Suppressor macrophage (primary cell): ENCODE data around the gene MRPL50.
"Not testable (repeated sequence)": the region's sequence is repeated elsewhere in the genome, so short reads cannot be mapped to it uniquely, and the experiment has no call there.

Source experiments
- DNase-seq, 4 experiments: peaks; one replicate each; pipeline ENCODE4 v3.0.0-alpha.2; 2020 to 2022

The MRPL50 gene

DNA sequence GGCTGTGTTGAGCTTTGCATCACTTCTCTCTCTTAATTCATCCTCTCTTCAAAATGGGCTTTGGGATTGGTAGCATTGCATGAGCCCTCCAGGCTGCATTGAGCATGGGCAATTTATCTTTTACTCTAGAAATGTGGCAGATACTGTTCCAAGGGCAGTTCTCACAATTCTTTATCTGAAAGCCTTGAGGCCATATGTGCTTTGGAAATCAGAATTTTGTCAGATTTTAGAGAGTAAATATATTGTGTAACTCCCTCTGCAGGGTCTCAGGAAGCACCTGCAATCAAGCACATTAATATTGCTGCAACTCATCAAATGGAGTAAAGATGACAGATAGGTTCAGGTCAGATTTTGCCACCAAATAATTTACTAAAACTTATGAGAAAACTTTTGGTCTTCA lies 19.6 kb upstream of the MRPL50 start:
- no peak for DNase-seq

DNA sequence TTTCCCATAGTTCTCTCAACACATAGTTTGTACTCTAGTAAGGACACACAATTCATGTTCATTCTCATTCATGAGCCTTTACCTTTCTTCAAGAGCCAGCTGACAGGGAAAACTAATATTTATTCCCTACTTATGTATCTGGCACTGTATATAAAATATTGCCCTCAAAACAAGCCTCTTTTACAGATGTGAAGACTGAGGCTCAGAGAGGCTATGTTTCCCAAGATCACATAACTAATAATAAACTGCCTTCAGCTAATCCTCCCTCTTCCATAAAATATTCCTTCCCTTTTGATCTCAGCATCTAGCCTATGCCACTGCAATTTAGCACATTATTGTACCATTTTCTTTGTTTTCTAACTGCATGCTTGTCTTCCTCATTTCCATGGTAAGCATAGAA lies 19.0 kb upstream of the MRPL50 start:
- no peak for DNase-seq

- DNase-seq = no peak
Measured at GRCh38 chr9:101415578-101415977, 17.2 kb upstream of the MRPL50 start.

DNA sequence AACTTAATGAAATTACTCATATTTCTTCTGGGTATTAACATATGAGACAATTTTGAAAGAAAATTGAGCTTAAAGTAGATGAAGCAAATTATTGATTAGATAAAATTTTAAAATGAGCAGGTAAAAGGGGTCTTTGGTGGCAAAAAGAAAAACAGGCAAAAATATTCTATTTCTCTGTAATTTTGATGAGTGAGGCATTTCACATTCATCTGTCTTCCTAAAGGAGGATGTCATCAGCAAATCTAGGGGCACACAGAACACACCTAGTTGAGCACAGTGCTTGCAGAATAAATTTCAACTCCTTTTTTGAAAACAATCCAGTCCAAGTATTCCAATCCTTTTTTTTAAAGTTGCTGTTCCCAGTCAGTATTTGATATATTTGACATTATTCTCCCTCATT lies 16.4 kb upstream of the MRPL50 start:
- no peak for DNase-seq

- peak in 1 of 4 experiments; percentile 16 for DNase-seq
Measured at GRCh38 chr9:101409079-101409477, 10.7 kb upstream of the MRPL50 start.

GRCh38 chr9:101408374-101409078 lies 10.1 kb upstream of the MRPL50 start:
- no peak for DNase-seq

DNA sequence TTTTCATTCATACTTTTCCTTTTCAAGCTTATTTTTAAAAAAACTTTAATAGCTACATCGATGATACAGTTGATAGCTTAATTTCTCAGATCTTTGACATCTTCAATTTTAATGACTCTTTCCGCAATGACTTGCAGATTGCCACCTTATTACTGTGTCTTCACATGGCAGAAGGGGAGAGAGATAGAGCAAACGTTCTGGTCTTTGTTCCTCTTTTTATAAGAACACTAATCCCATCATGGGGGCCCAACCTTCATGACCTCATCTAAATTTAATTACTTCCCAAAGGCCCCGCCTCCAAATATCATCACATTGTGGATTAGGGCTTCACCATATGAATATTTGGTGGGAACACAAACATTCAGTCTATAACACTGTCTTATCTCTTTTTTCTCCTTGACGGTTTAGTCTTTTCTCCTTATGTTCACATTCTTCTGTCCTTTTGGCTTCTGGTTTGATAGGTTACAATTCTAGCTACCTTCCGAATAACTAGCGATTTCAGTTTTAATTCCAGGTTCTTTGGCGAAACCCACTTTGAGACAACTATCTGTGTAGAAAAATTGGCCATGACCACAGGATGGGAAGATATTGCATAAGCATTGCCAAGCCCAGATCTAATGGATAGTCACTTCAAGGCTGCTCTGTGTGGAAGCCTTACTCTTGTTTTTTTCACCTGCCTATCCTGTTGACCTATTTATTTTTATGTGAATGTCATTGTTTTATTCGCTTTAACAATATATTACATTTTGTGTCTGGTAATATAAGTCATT lies 5.3 kb upstream of the MRPL50 start:
- DNase-seq = no peak

DNA sequence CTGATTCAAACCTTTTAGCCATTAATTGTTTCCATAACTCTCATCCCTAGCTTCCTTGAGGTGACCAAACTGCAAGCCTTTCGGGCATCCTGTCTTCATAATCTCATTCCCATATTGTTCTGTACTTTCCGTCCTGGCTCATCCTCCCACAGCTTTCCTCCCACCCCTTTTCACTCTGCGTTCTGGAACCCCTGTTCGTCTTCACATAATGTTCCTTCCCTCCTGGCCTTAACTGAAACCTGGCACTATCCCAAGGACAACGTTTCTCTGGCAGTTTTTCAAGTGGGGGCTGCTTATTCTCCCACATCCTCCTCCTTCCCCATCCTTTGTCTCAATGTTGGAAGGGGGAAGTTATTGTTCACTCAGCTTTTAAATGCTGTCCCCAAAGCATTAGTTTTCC lies 1.7 kb upstream of the MRPL50 start:
- DNase-seq = peak in 3 of 4 experiments; percentile 6 to 19 (median 13)

DNA sequence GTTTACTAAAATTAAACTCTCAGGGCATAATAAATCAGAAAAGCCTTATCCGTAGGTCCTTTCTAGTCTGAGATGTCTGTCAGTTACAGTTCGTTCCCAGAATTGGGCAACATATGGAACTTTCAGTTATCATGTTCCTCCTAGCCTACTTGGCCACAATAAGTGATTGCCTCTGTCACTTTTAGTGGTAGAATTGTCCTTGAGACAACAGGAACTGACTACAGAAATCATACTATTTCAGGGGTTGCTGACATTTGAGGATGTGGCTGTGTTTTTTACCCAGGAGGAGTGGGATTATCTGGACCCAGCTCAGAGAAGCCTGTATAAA lies 1.2 kb upstream of the MRPL50 start:
- peak; percentile 22 to 63 (median 51) for DNase-seq

DNA sequence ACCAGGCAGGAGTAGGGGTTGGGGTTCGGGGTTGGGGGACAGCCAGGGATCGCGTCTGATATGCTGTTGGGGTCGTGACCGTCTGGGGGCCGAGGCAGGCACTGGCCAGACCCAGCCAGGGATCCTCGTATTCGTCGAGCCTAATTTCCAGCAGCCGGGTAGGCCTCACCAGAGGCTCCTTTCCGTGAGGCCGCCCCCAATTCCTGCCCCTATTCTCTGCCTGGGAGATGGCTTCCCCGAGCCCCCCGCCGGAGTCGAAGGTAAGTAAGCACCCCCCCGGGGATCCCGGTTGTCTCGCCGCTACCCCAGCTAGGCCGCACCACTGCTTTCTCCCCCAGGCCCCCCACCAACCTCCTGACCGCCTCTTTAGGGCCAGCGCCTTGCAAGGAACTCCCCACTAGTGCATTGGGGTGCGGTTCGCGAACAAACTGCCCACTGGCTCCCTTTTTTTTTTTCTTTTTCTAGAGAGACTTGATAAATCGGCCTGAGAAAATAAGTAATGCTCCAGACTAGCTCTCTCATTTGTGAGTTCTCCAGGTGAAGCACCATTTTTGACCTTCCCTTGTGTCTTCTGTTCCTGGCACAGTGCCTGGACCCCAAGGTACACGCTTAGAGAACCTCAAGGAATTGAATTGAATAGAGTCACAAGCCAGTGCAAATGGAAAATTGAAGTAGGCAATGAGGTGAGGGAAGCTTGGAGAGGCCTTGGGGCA lies 668 bp upstream of the MRPL50 start:
- peak in 1 of 4 experiments; percentile 10 for DNase-seq

DNA sequence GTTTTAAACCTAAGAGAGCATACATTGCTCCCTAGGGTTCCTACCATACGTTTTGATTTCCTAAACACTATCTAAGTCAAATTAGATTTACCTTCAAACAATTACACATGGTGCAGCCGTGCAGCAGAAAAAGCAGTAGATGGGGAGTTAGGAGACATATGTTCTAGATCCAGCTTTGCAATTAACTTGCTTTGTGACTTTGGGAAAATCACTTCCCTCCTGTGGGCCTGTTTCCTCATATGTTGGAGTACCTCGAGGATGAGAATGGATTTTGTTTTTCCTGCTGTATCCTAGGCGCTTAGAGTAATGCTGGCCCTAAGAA lies 711 bp downstream of the MRPL50 start:
- peak; percentile 11 to 29 (median 22) for DNase-seq

GRCh38 chr9:101394687-101395086 lies 3.7 kb downstream of the MRPL50 start:
- DNase-seq = no peak

GRCh38 chr9:101393135-101393534 lies 5.3 kb downstream of the MRPL50 start:
- no peak for DNase-seq

- no peak for DNase-seq
Measured at GRCh38 chr9:101388507-101388993, 9.9 kb downstream of the MRPL50 start.

- peak; percentile 8 to 44 (median 20) for DNase-seq
Measured at GRCh38 chr9:101387871-101388506, 10.4 kb downstream of the MRPL50 start.

DNA sequence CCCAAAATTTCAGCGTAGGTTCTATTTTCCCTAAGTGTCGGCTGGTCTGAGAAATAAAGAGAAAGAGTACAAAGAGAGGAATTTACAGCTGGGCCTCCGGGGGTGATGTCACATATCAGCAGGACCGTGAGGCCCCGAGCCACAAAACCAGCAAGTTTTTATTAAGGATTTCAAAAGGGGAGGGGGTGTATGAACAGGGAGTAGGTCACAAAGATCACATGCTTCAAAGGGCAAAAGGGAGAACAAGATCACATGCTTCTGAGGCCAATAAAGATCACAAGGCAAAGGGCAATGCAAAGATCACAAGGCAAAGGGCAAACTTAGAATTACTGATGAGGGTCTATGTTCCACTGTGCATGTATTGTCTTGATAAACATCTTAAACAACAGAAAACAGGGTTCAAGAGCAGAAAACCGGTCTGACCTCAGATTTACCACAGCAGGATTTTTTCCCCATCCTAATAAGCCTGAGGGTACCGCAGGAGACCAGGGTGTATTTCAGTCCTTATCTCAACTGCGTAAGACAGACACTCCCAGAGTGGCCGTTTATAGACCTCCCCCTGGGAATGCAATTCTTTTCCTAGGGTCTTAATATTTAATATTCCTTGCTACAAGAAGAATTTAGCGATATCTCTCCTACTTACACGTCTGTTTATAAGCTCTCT lies 13.4 kb downstream of the MRPL50 start, which contains the start of gene BAAT:
Gene BAAT, minus strand, starts transcription at position 134 of the 664 bp plus-strand sequence. CDS start 13,602 bp downstream, outside the sequence.
- not testable (repeated sequence) for DNase-seq

- no peak for DNase-seq
Measured at GRCh38 chr9:101383361-101383760, 15.1 kb downstream of the MRPL50 start.

GRCh38 chr9:101381833-101382342 lies 16.5 kb downstream of the MRPL50 start:
- no peak for DNase-seq

DNA sequence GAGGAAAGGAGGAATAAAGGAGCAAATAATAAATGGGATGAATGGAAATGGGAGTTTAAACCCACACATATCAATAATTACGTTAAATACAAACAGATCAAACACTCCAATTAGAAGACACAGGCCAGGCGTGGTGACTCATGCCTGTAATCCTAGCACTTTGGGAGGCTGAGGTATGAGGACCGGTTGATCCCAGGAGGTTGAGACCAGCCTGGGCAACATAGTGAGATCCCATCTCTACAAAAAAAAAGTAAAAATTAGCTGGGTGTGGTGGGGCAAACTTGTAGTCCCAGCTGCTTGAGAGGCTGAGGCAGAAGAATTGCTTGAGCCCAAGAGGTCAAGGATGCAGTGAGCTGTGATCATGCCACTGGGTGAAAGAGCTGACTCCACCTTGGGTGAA lies 17.3 kb downstream of the MRPL50 start:
- no peak for DNase-seq

GRCh38 chr9:101380295-101380694 lies 18.1 kb downstream of the MRPL50 start:
- DNase-seq = no peak

GRCh38 chr9:101376111-101376848 lies 22.1 kb downstream of the MRPL50 start:
- DNase-seq = no peak
